GM19463 (cell line): ENCODE measurements around the gene CADPS.

Experiments
- ATAC-seq: cut with Tn5 transposase; IDR thresholded peaks from one replicate; pipeline ENCODE4 v1.9.1; 2021; ENCODE audit warnings: mild to moderate bottlenecking, moderate library complexity; ENCODE audit not compliant: unreplicated experiment

CADPS gene

GRCh38 chr3:62874711-62875557 is at the start of gene CADPS:
CADPS (minus strand) TSS chr3:62875416; CDS start chr3:62875029, 387 bp downstream.
- ATAC-seq = no peak

GRCh38 chr3:62923066-62923465 is 47.9 kb upstream of the CADPS start:
- no peak for ATAC-seq

- ATAC-seq = no peak
Measured at GRCh38 chr3:62922326-62922725, 47.1 kb upstream of the CADPS start.

- ATAC-seq = no peak
Measured at GRCh38 chr3:62920466-62920784, 45.2 kb upstream of the CADPS start.

GRCh38 chr3:62919784-62920465 is 44.7 kb upstream of the CADPS start:
- ATAC-seq = no peak

GRCh38 chr3:62918777-62919176 is 43.6 kb upstream of the CADPS start:
- no peak for ATAC-seq

GRCh38 chr3:62918131-62918530 is 42.9 kb upstream of the CADPS start:
- ATAC-seq = no peak

GRCh38 chr3:62911526-62911925 is 36.3 kb upstream of the CADPS start:
- ATAC-seq = no peak

GRCh38 chr3:62905331-62905730 is 30.1 kb upstream of the CADPS start:
- ATAC-seq = no peak

GRCh38 chr3:62898530-62899496 is 23.6 kb upstream of the CADPS start:
- no peak for ATAC-seq

GRCh38 chr3:62895901-62896300 is 20.7 kb upstream of the CADPS start:
- no peak for ATAC-seq

GRCh38 chr3:62892951-62893350 is 17.7 kb upstream of the CADPS start:
- ATAC-seq = no peak

GRCh38 chr3:62892045-62892444 is 16.8 kb upstream of the CADPS start:
- no peak for ATAC-seq

GRCh38 chr3:62888778-62889177 is 13.6 kb upstream of the CADPS start:
- ATAC-seq = no peak

GRCh38 chr3:62888180-62888579 is 13.0 kb upstream of the CADPS start:
- no peak for ATAC-seq

- ATAC-seq = no peak
Measured at GRCh38 chr3:62885136-62885535, 9.9 kb upstream of the CADPS start.

- ATAC-seq = no peak
Measured at GRCh38 chr3:62884096-62884870, 9.1 kb upstream of the CADPS start.

- no peak for ATAC-seq
Measured at GRCh38 chr3:62882676-62883200, 7.5 kb upstream of the CADPS start.

GRCh38 chr3:62876064-62876463 is 848 bp upstream of the CADPS start:
- no peak for ATAC-seq

GRCh38 chr3:62875558-62876002 is 364 bp upstream of the CADPS start:
- no peak for ATAC-seq
